Smooth muscle cell (in vitro differentiated cells): Measurements from ENCODE around the gene TBC1D22A. TPM values are rescaled to one million over a fixed set of nuclear protein-coding genes. Genes with fewer than 3 reads are reported as not detected.

Source experiments
- DNase-seq: peaks from one replicate; lab custom pipeline; 2025; ENCODE audit not compliant: unreplicated experiment; lab: John Stamatoyannopoulos, UW
- H2AFZ ChIP-seq: fragments of 200-600 bp; sonication (generic); 2 replicates; pipeline ENCODE4 v1.6.0; 2016; ENCODE audit warnings: antibody characterized with exemption, low read depth, mild to moderate bottlenecking
- H3F3A ChIP-seq: fragments of 200-600 bp; sonication (generic); 2 replicates; pipeline ENCODE4 v1.6.0; 2017; ENCODE audit warnings: antibody characterized with exemption, low read depth
- H3K27ac ChIP-seq: fragments of 200-600 bp; sonication (generic); 2 replicates; pipeline ENCODE4 v1.5.1; 2016; ENCODE audit warnings: low read depth, mild to moderate bottlenecking
- H3K27me3 ChIP-seq: fragments of 200-600 bp; sonication (generic); 2 replicates; pipeline ENCODE4 v1.6.1; 2016; ENCODE audit warnings: low read depth, mild to moderate bottlenecking
- H3K36me3 ChIP-seq: fragments of 200-600 bp; sonication (generic); 2 replicates; pipeline ENCODE4 v1.5.1; 2016; ENCODE audit warnings: low read depth
- H3K4me1 ChIP-seq: fragments of 200-600 bp; sonication (generic); 2 replicates; pipeline ENCODE4 v1.5.1; 2016; ENCODE audit warnings: low read depth
- H3K4me2 ChIP-seq: fragments of 200-600 bp; sonication (generic); 2 replicates; pipeline ENCODE4 v1.6.0; 2016; ENCODE audit warnings: mild to moderate bottlenecking
- H3K4me3 ChIP-seq: fragments of 200-600 bp; sonication (generic); 2 replicates; pipeline ENCODE4 v1.5.1; 2016; ENCODE audit warnings: mild to moderate bottlenecking
- H3K79me2 ChIP-seq: fragments of 200-600 bp; sonication (generic); 2 replicates; pipeline ENCODE4 v1.6.0; 2016; ENCODE audit warnings: low read depth, mild to moderate bottlenecking
- H3K9ac ChIP-seq: fragments of 200-600 bp; sonication (generic); 2 replicates; pipeline ENCODE4 v1.6.0; 2016; ENCODE audit warnings: low read depth
- H3K9me3 ChIP-seq: fragments of 200-600 bp; sonication (generic); replicated peaks from 2 replicates; pipeline ENCODE4 v1.5.1; 2016; ENCODE audit warnings: low read depth
- H4K20me1 ChIP-seq: fragments of 200-600 bp; sonication (generic); 2 replicates; pipeline ENCODE4 v1.6.0; 2016; ENCODE audit warnings: low read depth
- CTCF ChIP-seq: fragments of 200-600 bp; sonication (generic); IDR thresholded peaks from 2 replicates; pipeline ENCODE4 v1.5.1; 2017; ENCODE audit warnings: borderline replicate concordance, mild to moderate bottlenecking, antibody characterized with exemption; ENCODE audit not compliant: insufficient read depth, poor library complexity, severe bottlenecking
- WGBS: methylation state at CpG from one replicate; pipeline ENCODE4 v1.1.7; 2016; ENCODE audit warnings: low lambda C conversion rate; 5-methylcytosine and 5-hydroxymethylcytosine counted together
- polyA plus RNA-seq: library from polyadenylated mRNA; unstranded; fragments of >200 nt; fragmentation: Nextera tagmentation; extraction: Ambion mirVana; gene quantifications from 2 replicates; pipeline ENCODE4 v1.2.1, GENCODE V29; 2016
- total RNA-seq: library from RNA; depleted of rRNA; stranded (reverse); fragments of >200 nt; gene quantifications from 2 replicates; pipeline ENCODE4 v1.2.3, GENCODE V29; 2014

Gene TBC1D22A
- total and polyA plus RNA-seq, 2 experiments from 2014 or later = 12.5 to 14.4 TPM

- Histone ChIP-seq H3K27me3 (no peaks in the 10 kb centered on the region), H3K27ac (no peak overlapping the region), H3K4me1 (no peaks in the 10 kb centered on the region), H3F3A (no peaks in the 10 kb centered on the region), H3K79me2 (no peaks in the 10 kb centered on the region), H2AFZ (no peak overlapping the region), H3K4me2 (no peak overlapping the region), H3K4me3 (no peak overlapping the region), H4K20me1 (no peaks in the 10 kb centered on the region), H3K9me3 (no peaks in the 10 kb centered on the region), H3K36me3 (peaks cover 2% of the 10 kb centered on the region), H3K9ac (no peak overlapping the region)
- WGBS = 94% methylated on average over 23 of the region's 23 CpGs
- TF ChIP-seq CTCF = no peak
- no peak for DNase-seq
These were observed 154.7 kb downstream of the TBC1D22A start for GRCh38 chr22:46916886-46917770.

DNA sequence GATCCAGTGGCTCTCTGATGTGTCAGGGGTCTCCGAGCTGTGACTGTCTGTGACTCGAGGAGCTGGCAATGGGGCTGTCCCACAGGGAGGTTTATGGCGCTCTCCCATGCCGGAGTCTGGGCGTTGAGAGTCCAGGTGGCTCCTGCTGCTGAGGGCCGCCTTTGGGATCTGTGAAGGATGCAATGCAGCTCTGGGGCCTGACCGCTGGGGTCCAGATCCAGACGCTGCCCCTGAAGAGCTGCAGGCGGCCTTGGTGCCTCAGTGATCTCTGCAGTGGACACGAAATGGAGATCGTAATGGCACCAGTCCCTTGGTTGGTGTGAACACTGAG, 155.3 kb downstream of the TBC1D22A start:
- H3K79me2 ChIP-seq = no peaks in the 10 kb centered on the region
- no peak overlapping the region for H3K4me3 ChIP-seq
- no peaks in the 10 kb centered on the region for H3K9me3 ChIP-seq
- WGBS = 94% methylated on average over 11 of the region's 11 CpGs
- no peak for DNase-seq
- H3F3A ChIP-seq = no peaks in the 10 kb centered on the region
- H3K27me3 ChIP-seq = no peaks in the 10 kb centered on the region
- no peaks in the 10 kb centered on the region for H4K20me1 ChIP-seq
- no peak overlapping the region for H2AFZ ChIP-seq
- H3K4me1 ChIP-seq = no peaks in the 10 kb centered on the region
- no peak for TF ChIP-seq CTCF
- H3K36me3 ChIP-seq = peaks cover 3% of the 10 kb centered on the region
- no peak overlapping the region for H3K9ac ChIP-seq
- no peak overlapping the region for H3K4me2 ChIP-seq
- no peak overlapping the region for H3K27ac ChIP-seq

- no peaks in the 10 kb centered on the region for H3K9me3 ChIP-seq
- no peaks in the 10 kb centered on the region for H3K4me1 ChIP-seq
- H3K36me3 ChIP-seq = peaks cover 3% of the 10 kb centered on the region
- no peaks in the 10 kb centered on the region for H3K79me2 ChIP-seq
- TF ChIP-seq CTCF = no peak
- no peak overlapping the region for H3K9ac ChIP-seq
- no peaks in the 10 kb centered on the region for H3K27me3 ChIP-seq
- no peaks in the 10 kb centered on the region for H4K20me1 ChIP-seq
- H3F3A ChIP-seq = no peaks in the 10 kb centered on the region
- WGBS = 96% methylated on average over 6 of the region's 6 CpGs
- H3K4me2 ChIP-seq = no peak overlapping the region
- H2AFZ ChIP-seq = no peak overlapping the region
- no peak overlapping the region for H3K27ac ChIP-seq
- no peak for DNase-seq
- no peak overlapping the region for H3K4me3 ChIP-seq
These were observed 155.7 kb downstream of the TBC1D22A start for GRCh38 chr22:46918197-46918596.

- Histone ChIP-seq H3K27me3 (no peaks in the 10 kb centered on the region), H3K27ac (no peak overlapping the region), H3K79me2 (no peaks in the 10 kb centered on the region), H3K9me3 (no peaks in the 10 kb centered on the region), H3K36me3 (peaks cover 3% of the 10 kb centered on the region), H3K9ac (no peak overlapping the region), H2AFZ (no peak overlapping the region), H4K20me1 (no peaks in the 10 kb centered on the region), H3K4me3 (no peak overlapping the region), H3F3A (no peaks in the 10 kb centered on the region), H3K4me2 (no peak overlapping the region), H3K4me1 (no peaks in the 10 kb centered on the region)
- no peak for DNase-seq
- TF ChIP-seq CTCF = no peak
These were observed 159.6 kb downstream of the TBC1D22A start for GRCh38 chr22:46922037-46922436.
